Subcutaneous abdominal adipose tissue (tissue), 5 donors: ENCODE measurements around the gene LZTS3.
"Not testable (repeated sequence)": the region's sequence is repeated elsewhere in the genome, so short reads cannot be mapped to it uniquely, and the experiment has no call there.

Experiments
- H3K27ac ChIP-seq: one replicate; pipeline ENCODE4 v1.7.0; 2013; ENCODE audit warnings: low read depth, mild to moderate bottlenecking, inconsistent platforms, low read length, moderate library complexity
- H3K27me3 ChIP-seq, 5 donors: one replicate each; pipeline ENCODE4 v1.7.0; 2013; ENCODE audit warnings: low read length in 5 of 5, inconsistent platforms in 1 of 5; ENCODE audit not compliant: control insufficient read depth in 5 of 5, insufficient read depth in 4 of 5
- H3K36me3 ChIP-seq, 5 donors: one replicate each; pipeline ENCODE4 v1.7.0; 2013; ENCODE audit warnings: low read length in 5 of 5; ENCODE audit not compliant: control insufficient read depth in 5 of 5, insufficient read depth in 5 of 5
- H3K4me1 ChIP-seq, 5 donors: one replicate each; pipeline ENCODE4 v1.7.0; 2013; ENCODE audit warnings: low read length in 5 of 5, mild to moderate bottlenecking in 3 of 5, moderate library complexity in 1 of 5; ENCODE audit not compliant: control insufficient read depth in 5 of 5, insufficient read depth in 5 of 5
- H3K4me3 ChIP-seq, 5 donors: one replicate each; pipeline ENCODE4 v1.7.0; 2013; ENCODE audit warnings: low read length in 5 of 5, low read depth in 1 of 5
- H3K9ac ChIP-seq, 5 donors: one replicate each; pipeline ENCODE4 v1.7.0; 2013; ENCODE audit warnings: low read length in 5 of 5, mild to moderate bottlenecking in 4 of 5, moderate library complexity in 3 of 5
- H3K9me3 ChIP-seq, 5 donors: one replicate each; pipeline ENCODE4 v1.7.0; 2013; ENCODE audit warnings: low read length in 5 of 5; ENCODE audit not compliant: control insufficient read depth in 5 of 5
- donor health status: healthy.
- donor health status: healthy.
- donor health status: healthy.
- donor health status: healthy.
- donor health status: healthy.

The LZTS3 gene

DNA sequence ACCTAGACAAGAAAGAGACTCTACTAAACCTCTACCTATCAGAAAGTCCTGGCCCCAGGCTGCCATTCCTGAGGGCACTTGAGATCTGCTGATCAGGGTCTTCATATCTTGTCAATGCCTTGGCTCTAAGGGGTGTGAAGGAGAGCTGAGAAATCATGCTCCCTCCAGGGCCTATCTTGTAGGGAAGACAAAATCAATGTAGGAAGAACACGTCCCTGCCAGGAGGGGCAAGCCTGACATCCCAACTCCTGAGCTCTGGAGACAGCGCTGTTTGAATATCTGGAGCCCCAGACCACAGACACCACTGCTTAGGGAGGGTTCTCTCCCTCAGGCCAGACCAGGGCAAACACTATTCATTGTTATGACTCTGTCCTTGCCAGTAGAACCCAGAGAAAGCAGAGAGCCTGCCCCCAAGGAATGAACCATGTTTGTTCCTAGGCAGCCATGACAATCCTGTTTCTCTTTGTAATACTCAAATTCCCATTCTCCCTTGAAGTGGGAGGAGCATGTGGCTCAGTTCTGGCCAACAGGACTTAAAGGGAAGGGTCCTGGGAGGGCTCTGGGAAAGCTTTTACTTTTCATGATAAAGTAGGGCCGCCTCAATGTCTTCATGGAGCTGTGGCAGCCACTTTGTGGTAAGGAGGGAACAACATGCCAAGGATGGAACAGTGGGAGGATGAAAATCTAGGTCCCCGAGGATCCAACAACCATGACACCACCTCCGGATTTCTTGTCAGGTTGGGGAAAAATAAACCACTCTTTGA lies 11.9 kb downstream of the LZTS3 start:
- H3K27me3 ChIP-seq: no peaks in the 10 kb centered on the region
- no peaks in the 10 kb centered on the region for H3K9me3 ChIP-seq
- H3K36me3 ChIP-seq: no peaks in the 10 kb centered on the region
- H3K4me3 ChIP-seq: no peak overlapping the region
- no peak overlapping the region for H3K9ac ChIP-seq
- no peak overlapping the region for H3K27ac ChIP-seq
- peaks cover 7 to 50% (median 42%) of the 10 kb centered on the region in 5 donors for H3K4me1 ChIP-seq

DNA sequence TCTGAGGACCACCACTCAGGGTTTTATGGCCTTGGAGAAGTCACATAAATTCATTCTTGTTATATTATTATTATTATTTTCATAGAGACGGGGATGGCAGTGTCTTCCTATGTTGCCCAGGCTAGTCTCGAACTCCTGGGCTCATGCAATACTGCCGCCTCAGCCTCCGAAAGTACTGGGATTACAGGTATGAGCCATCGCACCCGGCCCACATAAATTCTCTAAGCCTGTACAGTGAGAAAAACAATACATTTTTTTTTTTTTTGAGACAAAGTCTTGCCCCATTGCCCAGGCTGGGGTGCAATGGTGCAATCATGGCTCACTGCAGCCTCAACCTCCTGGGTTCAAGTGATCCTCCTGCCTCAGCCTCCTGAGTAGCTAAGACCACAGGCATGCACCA lies 12.9 kb downstream of the LZTS3 start:
- Histone ChIP-seq H3K4me1 (peaks cover 7 to 49% (median 39%) of the 10 kb centered on the region in 5 donors), H3K9me3 (no peaks in the 10 kb centered on the region), H3K36me3 (peaks cover 0 to 5% (median 2%) of the 10 kb centered on the region in 5 donors), H3K27ac (no peak overlapping the region), H3K27me3 (no peaks in the 10 kb centered on the region), H3K4me3 (peak overlapping the region in 2 of 5 donors; percentile 86 to 93), H3K9ac (no peak overlapping the region)

DNA sequence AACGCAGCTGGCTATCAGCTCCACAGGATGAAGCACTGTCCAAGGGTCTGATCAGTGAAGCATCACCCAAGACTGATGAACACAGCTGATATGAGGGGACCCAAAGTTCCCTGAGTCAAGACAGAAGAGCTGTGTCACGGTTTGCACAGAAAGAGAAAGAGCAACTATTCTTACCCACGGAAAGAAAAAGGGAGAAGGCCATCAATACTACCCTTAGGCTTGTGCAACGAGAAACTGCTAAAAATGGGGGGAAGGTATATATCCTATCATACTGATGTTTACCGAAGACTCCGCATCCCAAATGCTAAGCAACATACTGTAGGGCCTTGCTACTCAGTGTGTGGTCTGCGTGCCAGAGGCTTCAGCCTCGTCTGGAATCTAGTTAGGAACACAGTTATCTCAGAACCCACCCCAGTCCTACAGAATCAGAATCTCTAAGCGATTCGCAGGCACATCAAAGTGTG lies 14.3 kb downstream of the LZTS3 start:
- Histone ChIP-seq H3K9ac (peak overlapping the region; percentile 88 to 100 (median 99)), H3K4me3 (peak overlapping the region; percentile 88 to 100 (median 97)), H3K9me3 (no peaks in the 10 kb centered on the region), H3K27me3 (no peaks in the 10 kb centered on the region), H3K36me3 (peaks cover 0 to 13% (median 6%) of the 10 kb centered on the region in 5 donors), H3K27ac (peak overlapping the region; percentile 72), H3K4me1 (peaks cover 7 to 41% (median 36%) of the 10 kb centered on the region in 5 donors)

DNA sequence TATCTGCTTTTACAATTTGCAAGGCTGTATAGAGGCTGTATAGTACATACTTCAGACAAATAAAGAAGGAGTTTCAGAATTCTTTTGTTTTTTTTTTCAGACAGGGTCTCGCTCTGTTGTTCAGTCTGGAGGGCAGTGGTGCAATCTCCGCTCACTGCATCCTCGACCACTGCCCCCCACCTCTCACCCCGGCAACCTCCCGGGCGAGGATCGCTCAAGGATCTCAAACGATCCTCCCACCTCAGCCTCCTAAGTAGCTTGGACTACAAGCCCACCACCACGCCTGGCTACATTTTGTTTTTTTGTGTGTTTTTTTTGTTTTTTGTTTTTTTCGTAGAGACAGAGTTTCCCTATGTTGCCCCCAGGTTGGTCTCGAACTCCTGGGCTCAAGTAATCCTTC lies 15.5 kb downstream of the LZTS3 start:
- no peaks in the 10 kb centered on the region for H3K27me3 ChIP-seq
- no peak overlapping the region for H3K27ac ChIP-seq
- peak overlapping the region in 3 of 5 donors; percentile 4 to 11 (median 7) for H3K4me3 ChIP-seq
- H3K9ac ChIP-seq: peak overlapping the region; percentile 30 to 99 (median 88)
- no peaks in the 10 kb centered on the region for H3K9me3 ChIP-seq
- peaks cover 7 to 41% (median 36%) of the 10 kb centered on the region in 5 donors for H3K4me1 ChIP-seq
- H3K36me3 ChIP-seq: peaks cover 0 to 17% (median 8%) of the 10 kb centered on the region in 5 donors

DNA sequence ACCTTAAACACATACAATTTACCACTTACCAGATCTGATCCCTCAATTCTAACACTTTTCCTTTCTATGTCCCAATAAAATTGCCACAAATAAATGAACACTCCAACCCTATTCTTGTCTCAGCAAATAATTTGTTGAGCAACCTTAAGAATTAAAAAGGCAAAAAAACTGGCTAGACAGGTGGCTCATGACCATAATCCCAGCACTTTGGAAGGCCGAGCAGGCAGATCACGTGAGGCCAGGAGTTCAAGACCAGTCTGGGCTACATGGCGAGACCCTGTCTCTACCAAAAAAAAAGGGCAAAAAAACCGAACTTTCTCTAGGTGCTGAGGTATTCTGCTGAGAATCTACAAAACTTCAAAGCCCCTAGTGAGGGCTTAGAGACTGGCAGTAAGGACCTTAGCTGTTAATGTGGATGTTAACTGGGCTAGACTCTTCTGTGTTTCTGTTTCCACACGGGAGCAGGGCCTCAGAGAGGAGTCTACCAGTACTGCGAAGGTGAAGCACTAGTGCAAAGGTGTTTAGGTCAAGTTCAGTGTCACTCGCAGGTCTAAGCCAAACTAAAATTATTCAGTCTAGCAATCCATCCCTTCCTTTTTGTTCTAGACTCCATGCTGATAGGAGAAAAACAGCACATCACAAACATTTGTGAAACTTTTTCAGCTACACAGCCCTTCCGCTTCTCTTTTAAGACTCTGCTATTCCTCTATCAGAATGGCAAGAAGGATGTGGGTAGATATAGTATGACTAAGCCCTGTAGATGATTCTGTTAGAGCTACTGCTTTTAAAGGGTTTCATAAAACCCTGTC lies 16.3 kb downstream of the LZTS3 start:
- no peaks in the 10 kb centered on the region for H3K27me3 ChIP-seq
- no peaks in the 10 kb centered on the region for H3K9me3 ChIP-seq
- peaks cover 7 to 39% (median 36%) of the 10 kb centered on the region in 5 donors for H3K4me1 ChIP-seq
- peak overlapping the region in 4 of 5 donors; percentile 31 to 97 (median 46) for H3K9ac ChIP-seq
- H3K36me3 ChIP-seq: peaks cover 0 to 17% (median 8%) of the 10 kb centered on the region in 5 donors
- H3K4me3 ChIP-seq: peak overlapping the region in 1 of 5 donors; percentile 4
- H3K27ac ChIP-seq: no peak overlapping the region

DNA sequence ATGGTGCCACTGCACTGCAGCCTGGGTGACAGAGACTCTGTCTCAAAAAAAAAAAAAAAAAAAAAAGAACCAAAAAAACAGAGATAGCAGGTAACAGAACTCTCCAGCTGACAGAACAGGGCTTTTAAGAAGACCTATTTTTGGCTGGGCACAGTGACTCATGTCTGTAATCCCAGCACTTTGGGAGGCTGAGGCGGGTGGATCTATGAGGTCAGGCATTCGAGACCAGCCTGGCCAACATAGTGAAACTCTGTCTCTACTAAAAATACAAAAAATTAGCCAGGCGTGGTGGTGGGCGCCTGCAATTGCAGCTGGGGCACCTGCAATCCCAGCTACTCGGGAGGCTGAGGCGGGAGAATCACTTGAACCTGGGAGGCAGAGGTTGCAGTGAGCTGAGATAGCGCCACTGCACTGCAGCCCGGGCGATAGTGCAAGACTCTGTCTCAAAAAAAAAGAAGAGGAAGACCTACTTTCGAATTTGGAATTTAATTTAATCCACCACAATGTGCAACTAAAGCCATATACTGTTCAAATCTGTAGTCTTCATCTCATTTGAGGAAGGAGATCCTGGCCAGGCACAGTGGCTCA lies 21.2 kb downstream of the LZTS3 start:
- not testable (repeated sequence) for H3K9me3 ChIP-seq, H3K4me3 ChIP-seq, H3K9ac ChIP-seq, H3K27ac ChIP-seq, H3K27me3 ChIP-seq
- Histone ChIP-seq H3K36me3 (peaks cover 6 to 41% (median 29%) of the 10 kb centered on the region in 5 donors), H3K4me1 (peaks cover 0 to 12% (median 11%) of the 10 kb centered on the region in 5 donors)

DNA sequence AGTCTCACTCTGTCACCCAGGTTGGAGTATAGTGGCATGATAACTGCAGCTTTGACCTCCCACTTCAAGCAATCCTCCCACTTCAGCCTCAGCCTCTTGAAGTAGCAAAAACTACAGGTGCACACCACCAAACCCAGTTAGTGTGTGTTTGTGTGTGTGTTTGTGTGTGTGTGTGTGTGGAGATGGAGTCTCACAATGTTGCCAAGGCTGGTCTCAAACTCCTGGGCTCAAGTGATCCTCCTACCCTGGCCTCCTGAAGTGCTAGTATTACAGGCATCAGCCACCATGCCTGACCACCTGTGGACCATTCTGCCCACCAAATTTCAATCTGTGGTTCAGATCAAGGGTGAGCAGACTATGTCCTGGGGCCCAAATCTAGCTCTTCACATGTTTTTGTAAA lies 22.4 kb downstream of the LZTS3 start:
- peaks cover 0 to 15% (median 11%) of the 10 kb centered on the region in 5 donors for H3K4me1 ChIP-seq

DNA sequence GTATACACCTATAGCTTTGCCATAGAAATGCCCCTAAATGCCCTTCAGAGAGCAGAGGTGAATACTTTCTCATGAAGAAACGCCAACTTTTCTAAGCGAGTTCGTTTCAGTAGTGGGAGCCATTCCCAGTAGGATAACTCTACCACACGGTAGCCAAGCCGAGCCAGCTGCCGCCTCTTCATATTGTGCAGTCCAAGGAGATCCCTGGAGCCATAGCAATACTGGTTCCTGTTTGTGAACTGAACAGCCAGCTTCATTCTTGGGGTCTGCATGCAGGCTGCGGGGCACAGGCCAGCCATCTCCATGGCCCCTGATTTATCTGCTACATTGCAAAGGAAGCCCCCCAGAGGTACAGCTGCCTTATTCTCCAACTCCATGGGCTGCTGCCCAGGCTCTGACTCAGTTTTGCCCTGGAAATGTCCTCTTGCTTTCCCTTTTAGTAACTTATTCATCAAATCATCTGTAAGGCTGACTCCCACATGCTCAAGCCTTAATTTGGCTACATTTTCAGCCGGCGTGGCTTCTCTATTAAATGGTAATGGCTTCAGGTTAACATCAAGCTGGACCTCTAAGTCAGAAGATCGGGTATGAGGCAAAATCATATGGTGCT lies 26.5 kb downstream of the LZTS3 start:
- Histone ChIP-seq H3K4me3 (no peak overlapping the region), H3K27me3 (no peaks in the 10 kb centered on the region), H3K4me1 (peaks cover 0 to 14% (median 9%) of the 10 kb centered on the region in 5 donors), H3K36me3 (peaks cover 6 to 34% (median 26%) of the 10 kb centered on the region in 5 donors), H3K9ac (no peak overlapping the region), H3K9me3 (no peaks in the 10 kb centered on the region), H3K27ac (no peak overlapping the region)

More for the DNA sequence above, 22.4 kb downstream of the LZTS3 start:
- no peak overlapping the region for H3K27ac ChIP-seq
- H3K36me3 ChIP-seq: peaks cover 6 to 49% (median 34%) of the 10 kb centered on the region in 5 donors
- no peak overlapping the region for H3K4me3 ChIP-seq
- no peaks in the 10 kb centered on the region for H3K27me3 ChIP-seq
- H3K9ac ChIP-seq: no peak overlapping the region
- no peaks in the 10 kb centered on the region for H3K9me3 ChIP-seq

DNA sequence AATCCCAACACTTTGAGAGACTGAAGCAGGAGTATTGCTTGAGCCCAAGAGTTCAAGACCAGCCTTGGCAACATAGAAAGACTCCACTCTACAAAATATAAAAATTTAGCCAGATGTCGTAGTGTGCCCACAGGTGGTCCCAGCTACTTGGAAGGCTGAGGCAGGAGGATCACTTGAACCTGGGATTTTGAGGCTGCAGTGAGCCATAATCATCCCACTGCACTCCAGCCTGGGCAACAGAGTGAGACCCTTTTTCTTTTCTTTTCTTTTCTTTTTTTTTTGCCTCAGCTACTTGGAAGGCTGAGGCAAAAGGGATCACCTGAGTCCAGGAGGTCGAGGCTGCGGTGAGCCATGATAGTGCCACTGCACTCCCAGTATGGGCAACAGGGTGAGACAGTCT lies 31.6 kb downstream of the LZTS3 start:
- no peak overlapping the region for H3K27ac ChIP-seq
- no peaks in the 10 kb centered on the region for H3K27me3 ChIP-seq
- H3K36me3 ChIP-seq: peaks cover 0 to 9% (median 4%) of the 10 kb centered on the region in 5 donors
- H3K9me3 ChIP-seq: no peaks in the 10 kb centered on the region
- peaks cover 0 to 8% (median 4%) of the 10 kb centered on the region in 5 donors for H3K4me1 ChIP-seq
- H3K4me3 ChIP-seq: no peak overlapping the region
- no peak overlapping the region for H3K9ac ChIP-seq
